ENCODE data around the gene FHIP1B. TPM values are rescaled to one million over a fixed set of nuclear protein-coding genes. Genes with fewer than 3 reads are reported as not detected.

Gene FHIP1B
- total RNA-seq, 1 experiment from 2014 or later = 42.8 TPM

DNA sequence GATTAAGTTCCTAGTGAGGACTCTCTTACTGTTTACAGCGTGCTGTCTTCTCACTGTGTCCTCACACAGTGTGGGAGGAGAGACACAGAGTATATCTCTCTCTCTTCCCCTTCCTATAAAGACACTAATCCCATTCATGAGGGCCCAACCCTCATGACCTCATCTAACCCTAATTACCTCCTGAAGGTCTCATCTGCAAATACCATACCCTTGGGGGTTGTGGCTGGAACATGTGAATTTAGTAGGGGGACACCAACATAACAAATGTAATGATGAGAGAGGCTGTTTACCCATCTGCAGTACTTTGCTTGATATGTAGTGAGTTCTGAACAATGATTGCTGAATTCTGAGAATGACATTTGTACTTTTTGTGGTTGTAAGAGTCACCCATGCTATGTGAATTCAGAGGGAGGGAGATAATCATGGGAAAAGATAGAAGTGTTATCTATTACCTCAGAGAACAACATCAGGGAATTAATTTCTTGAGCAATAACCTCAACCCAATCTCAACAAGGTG, 40.3 kb downstream of the FHIP1B start:
- Histone ChIP-seq H3K4me3 (ENCODE audit: low read depth in 2 of 2, low read length in 2 of 2) (no peak overlapping the region), H3K27me3 (ENCODE audit: control insufficient read depth, insufficient read depth, low read length) (peaks cover 3% of the 10 kb centered on the region; the same call in 1 of the 2 replicates), H3K36me3 (ENCODE audit: control insufficient read depth, insufficient read depth, low read length) (no peaks in the 10 kb centered on the region), H3K4me1 (ENCODE audit: control insufficient read depth, insufficient read depth, low read length) (no peaks in the 10 kb centered on the region), H3K9me3 (ENCODE audit: control insufficient read depth, insufficient read depth, low read depth, low read length) (no peaks in the 10 kb centered on the region), H3K27ac (ENCODE audit: low read length) (no peak overlapping the region)
- intact Hi-C loops (cut with micrococcal nuclease; ENCODE audit: unreplicated experiment) (no loop called here), in situ Hi-C loops (cut with HindIII; ENCODE audit: low pct_unique_long_range_greater_than_20kb, low sequenced_read_pairs) (no loop called here)
- BruUV-seq (replicated peaks) = no TSS peak
- no peak for TF ChIP-seq TCF7L2 (IDR thresholded peaks at IDR 0.05; ENCODE audit: low read depth, low read length)
- ChIA-PET POLR2A (no interaction called here), CTCF (no interaction called here)
- DNase-seq (ENCODE audit: low read depth, low spot score) (no peak), ATAC-seq (no peak; the same call in 1 of the 2 replicates)

DNA sequence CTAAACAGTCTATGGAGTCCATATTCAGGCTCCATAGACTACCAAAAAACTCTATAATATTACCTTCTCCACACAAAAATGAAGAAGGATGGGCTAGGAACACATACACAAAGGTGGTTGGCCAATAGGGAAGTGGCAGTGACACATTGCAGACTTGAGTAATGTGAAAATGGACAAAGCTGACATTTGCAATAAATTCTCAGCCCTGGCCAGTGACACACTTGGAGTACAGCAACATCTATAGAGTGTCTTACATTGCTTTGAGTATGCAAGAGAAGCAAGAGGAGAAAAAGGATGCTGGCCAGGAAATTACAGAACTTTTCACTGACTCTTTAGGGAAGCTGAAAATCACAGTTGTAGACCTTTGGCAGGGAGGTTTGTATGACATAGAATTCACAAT, 42.7 kb downstream of the FHIP1B start:
- TF ChIP-seq, protein P1, sequence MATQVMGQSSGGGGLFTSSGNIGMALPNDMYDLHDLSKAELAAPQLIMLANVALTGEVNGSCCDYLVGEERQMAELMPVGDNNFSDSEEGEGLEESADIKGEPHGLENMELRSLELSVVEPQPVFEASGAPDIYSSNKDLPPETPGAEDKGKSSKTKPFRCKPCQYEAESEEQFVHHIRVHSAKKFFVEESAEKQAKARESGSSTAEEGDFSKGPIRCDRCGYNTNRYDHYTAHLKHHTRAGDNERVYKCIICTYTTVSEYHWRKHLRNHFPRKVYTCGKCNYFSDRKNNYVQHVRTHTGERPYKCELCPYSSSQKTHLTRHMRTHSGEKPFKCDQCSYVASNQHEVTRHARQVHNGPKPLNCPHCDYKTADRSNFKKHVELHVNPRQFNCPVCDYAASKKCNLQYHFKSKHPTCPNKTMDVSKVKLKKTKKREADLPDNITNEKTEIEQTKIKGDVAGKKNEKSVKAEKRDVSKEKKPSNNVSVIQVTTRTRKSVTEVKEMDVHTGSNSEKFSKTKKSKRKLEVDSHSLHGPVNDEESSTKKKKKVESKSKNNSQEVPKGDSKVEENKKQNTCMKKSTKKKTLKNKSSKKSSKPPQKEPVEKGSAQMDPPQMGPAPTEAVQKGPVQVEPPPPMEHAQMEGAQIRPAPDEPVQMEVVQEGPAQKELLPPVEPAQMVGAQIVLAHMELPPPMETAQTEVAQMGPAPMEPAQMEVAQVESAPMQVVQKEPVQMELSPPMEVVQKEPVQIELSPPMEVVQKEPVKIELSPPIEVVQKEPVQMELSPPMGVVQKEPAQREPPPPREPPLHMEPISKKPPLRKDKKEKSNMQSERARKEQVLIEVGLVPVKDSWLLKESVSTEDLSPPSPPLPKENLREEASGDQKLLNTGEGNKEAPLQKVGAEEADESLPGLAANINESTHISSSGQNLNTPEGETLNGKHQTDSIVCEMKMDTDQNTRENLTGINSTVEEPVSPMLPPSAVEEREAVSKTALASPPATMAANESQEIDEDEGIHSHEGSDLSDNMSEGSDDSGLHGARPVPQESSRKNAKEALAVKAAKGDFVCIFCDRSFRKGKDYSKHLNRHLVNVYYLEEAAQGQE (IDR thresholded peaks at IDR 0.05; ENCODE audit: insufficient read depth in 1 of 2, low read depth in 2 of 2, low read length in 1 of 2) = no peak
- ATAC-seq (no peak), DNase-seq (ENCODE audit: low read depth, low spot score) (no peak)
- intact Hi-C loops (cut with micrococcal nuclease; ENCODE audit: unreplicated experiment) (no loop called here), in situ Hi-C loops (cut with HindIII; ENCODE audit: low pct_unique_long_range_greater_than_20kb, low sequenced_read_pairs) (no loop called here)
- no peaks in the 10 kb centered on the region for H3K4me1 ChIP-seq (ENCODE audit: control insufficient read depth, insufficient read depth, low read length)
- CTCF ChIA-PET = no interaction called here
- no peaks in the 10 kb centered on the region for H3K36me3 ChIP-seq (ENCODE audit: control insufficient read depth, insufficient read depth, low read length)
- H3K27ac ChIP-seq (ENCODE audit: low read length) = no peak overlapping the region
- H3K4me3 ChIP-seq (ENCODE audit: low read depth in 2 of 2, low read length in 2 of 2) = no peak overlapping the region
- no TSS peak for BruUV-seq (replicated peaks)
- POLR2A ChIA-PET = no interaction called here
- H3K9me3 ChIP-seq (ENCODE audit: control insufficient read depth, insufficient read depth, low read depth, low read length) = no peaks in the 10 kb centered on the region
- H3K27me3 ChIP-seq (ENCODE audit: control insufficient read depth, insufficient read depth, low read length) = peaks cover 3% of the 10 kb centered on the region; the same call in 1 of the 2 replicates

DNA sequence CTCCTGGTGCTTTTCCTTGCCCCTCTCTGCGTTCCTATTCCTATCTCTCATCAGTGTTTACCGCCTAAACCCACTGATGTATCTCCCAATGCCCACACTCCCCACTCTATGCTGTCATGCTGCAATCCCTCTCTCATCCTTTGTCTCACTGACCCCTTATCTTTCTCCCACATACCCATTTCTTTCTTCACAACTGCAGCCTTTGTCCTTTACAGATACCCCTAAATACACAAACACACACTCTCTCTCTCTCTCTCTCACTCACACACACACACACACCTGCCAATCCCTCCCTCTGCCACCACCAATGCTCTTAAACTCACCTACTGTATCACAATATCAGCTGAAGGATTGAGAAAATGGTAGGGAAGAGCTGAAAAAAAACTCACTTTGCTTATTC, 59.0 kb downstream of the FHIP1B start:
- Histone ChIP-seq H3K27ac (ENCODE audit: low read length) (no peak overlapping the region), H3K27me3 (ENCODE audit: control insufficient read depth, insufficient read depth, low read length) (peaks cover 2% of the 10 kb centered on the region; the same call in 1 of the 2 replicates), H3K4me3 (ENCODE audit: low read depth in 2 of 2, low read length in 2 of 2) (no peak overlapping the region), H3K4me1 (ENCODE audit: control insufficient read depth, insufficient read depth, low read length) (no peaks in the 10 kb centered on the region), H3K36me3 (ENCODE audit: control insufficient read depth, insufficient read depth, low read length) (no peaks in the 10 kb centered on the region), H3K9me3 (ENCODE audit: control insufficient read depth, insufficient read depth, low read depth, low read length) (no peaks in the 10 kb centered on the region)
- BruUV-seq (replicated peaks) = no TSS peak
- in situ Hi-C loops (cut with HindIII; ENCODE audit: low pct_unique_long_range_greater_than_20kb, low sequenced_read_pairs) = no loop called here
- DNase-seq (ENCODE audit: low read depth, low spot score) (no peak), ATAC-seq (no peak)
- no peak for TF ChIP-seq SIN3A (IDR thresholded peaks at IDR 0.05; ENCODE audit: borderline replicate concordance, insufficient read depth, low read depth, low read length)
- TF ChIP-seq, protein P2, sequence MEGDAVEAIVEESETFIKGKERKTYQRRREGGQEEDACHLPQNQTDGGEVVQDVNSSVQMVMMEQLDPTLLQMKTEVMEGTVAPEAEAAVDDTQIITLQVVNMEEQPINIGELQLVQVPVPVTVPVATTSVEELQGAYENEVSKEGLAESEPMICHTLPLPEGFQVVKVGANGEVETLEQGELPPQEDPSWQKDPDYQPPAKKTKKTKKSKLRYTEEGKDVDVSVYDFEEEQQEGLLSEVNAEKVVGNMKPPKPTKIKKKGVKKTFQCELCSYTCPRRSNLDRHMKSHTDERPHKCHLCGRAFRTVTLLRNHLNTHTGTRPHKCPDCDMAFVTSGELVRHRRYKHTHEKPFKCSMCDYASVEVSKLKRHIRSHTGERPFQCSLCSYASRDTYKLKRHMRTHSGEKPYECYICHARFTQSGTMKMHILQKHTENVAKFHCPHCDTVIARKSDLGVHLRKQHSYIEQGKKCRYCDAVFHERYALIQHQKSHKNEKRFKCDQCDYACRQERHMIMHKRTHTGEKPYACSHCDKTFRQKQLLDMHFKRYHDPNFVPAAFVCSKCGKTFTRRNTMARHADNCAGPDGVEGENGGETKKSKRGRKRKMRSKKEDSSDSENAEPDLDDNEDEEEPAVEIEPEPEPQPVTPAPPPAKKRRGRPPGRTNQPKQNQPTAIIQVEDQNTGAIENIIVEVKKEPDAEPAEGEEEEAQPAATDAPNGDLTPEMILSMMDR (IDR thresholded peaks at IDR 0.05) = no peak
- no peak for TF ChIP-seq POLR2AphosphoS5 (IDR thresholded peaks at IDR 0.05; ENCODE audit: low read depth, low read length)
- TF ChIP-seq TCF7L2 (IDR thresholded peaks at IDR 0.05; ENCODE audit: low read depth, low read length) = no peak
- ChIA-PET POLR2A (no interaction called here), CTCF (interaction anchor here (0.5 kb wide), 1 partner anchor 62 kb away, joined by 4 read pairs; no protein-coding TSS in a partner anchor)
- intact Hi-C loops (cut with micrococcal nuclease; ENCODE audit: unreplicated experiment) = no loop called here

Data from Panc1 (cell line).